Measurements from ENCODE around the gene ZEB2.

Gene ZEB2

GRCh38 chr2:144512470-144512869 lies 7.4 kb downstream of the ZEB2 start:
- no peak for DNase-seq

- no peak for DNase-seq
Observed at GRCh38 chr2:144511937-144512336, 8.0 kb downstream of the ZEB2 start.

- DNase-seq, result no peak
Observed at GRCh38 chr2:144511226-144511810, 8.6 kb downstream of the ZEB2 start.

GRCh38 chr2:144510294-144510991 lies 9.5 kb downstream of the ZEB2 start:
- no peak for DNase-seq

GRCh38 chr2:144509879-144510221 lies 10.1 kb downstream of the ZEB2 start:
- no peak for DNase-seq

- DNase-seq, result no peak
Observed at GRCh38 chr2:144509001-144509878, 10.7 kb downstream of the ZEB2 start.

- DNase-seq, result no peak
Observed at GRCh38 chr2:144508172-144508851, 11.6 kb downstream of the ZEB2 start.

- peak; percentile 40 for DNase-seq
Observed at GRCh38 chr2:144507441-144508171, 12.3 kb downstream of the ZEB2 start.

- no peak for DNase-seq
Observed at GRCh38 chr2:144505245-144505831, 14.6 kb downstream of the ZEB2 start.

GRCh38 chr2:144504218-144504641 lies 15.7 kb downstream of the ZEB2 start:
- peak; percentile 35 for DNase-seq

- DNase-seq, result no peak
Observed at GRCh38 chr2:144503242-144503641, 16.7 kb downstream of the ZEB2 start.

GRCh38 chr2:144502369-144502768 lies 17.6 kb downstream of the ZEB2 start:
- DNase-seq, result no peak

GRCh38 chr2:144501627-144502026 lies 18.3 kb downstream of the ZEB2 start:
- no peak for DNase-seq

- DNase-seq, result no peak
Observed at GRCh38 chr2:144501118-144501517, 18.8 kb downstream of the ZEB2 start.

GRCh38 chr2:144500563-144500962 lies 19.4 kb downstream of the ZEB2 start:
- DNase-seq, result no peak

- no peak for DNase-seq
Observed at GRCh38 chr2:144498277-144498676, 21.6 kb downstream of the ZEB2 start.

- no peak for DNase-seq
Observed at GRCh38 chr2:144496977-144497598, 22.8 kb downstream of the ZEB2 start.

GRCh38 chr2:144496092-144496976 lies 23.6 kb downstream of the ZEB2 start:
- no peak for DNase-seq

- DNase-seq, result no peak
Observed at GRCh38 chr2:144495227-144496091, 24.5 kb downstream of the ZEB2 start.

All from NCI-H446 treated with DMSO at 0.1 percent for 48 hours (cell line).